ENCODE results near the gene CCDC148.
A peak's percentile ranks its signal among the peaks of the same experiment; 100 is the strongest.

The CCDC148 gene

GRCh38 chr2:158456309-158457066 is at the start of gene CCDC148, which contains the start of gene PKP4:
CCDC148 (minus strand) TSS chr2:158456753; CDS start chr2:158456439, 314 bp downstream.
PKP4 (plus strand) TSS chr2:158456952; CDS start chr2:158533185, 76,233 bp downstream.
- DNase-seq = peak; percentile 96
- in situ Hi-C loops (cut with HindIII; ENCODE audit: low pct_ligation_motif_present, low pct_unique_long_range_greater_than_20kb, low sequenced_read_pairs) = no loop called here

- in situ Hi-C loops (cut with HindIII; ENCODE audit: low pct_ligation_motif_present, low pct_unique_long_range_greater_than_20kb, low sequenced_read_pairs) = no loop called here
- no peak for DNase-seq
These were observed 48.9 kb upstream of the CCDC148 start for GRCh38 chr2:158505448-158505934.

GRCh38 chr2:158504088-158504487 is 47.5 kb upstream of the CCDC148 start:
- no peak for DNase-seq
- in situ Hi-C loops (cut with HindIII; ENCODE audit: low pct_ligation_motif_present, low pct_unique_long_range_greater_than_20kb, low sequenced_read_pairs) = no loop called here

GRCh38 chr2:158502974-158503373 is 46.4 kb upstream of the CCDC148 start:
- in situ Hi-C loops (cut with HindIII; ENCODE audit: low pct_ligation_motif_present, low pct_unique_long_range_greater_than_20kb, low sequenced_read_pairs) = no loop called here
- peak; percentile 51 for DNase-seq

- no peak for DNase-seq
- in situ Hi-C loops (cut with HindIII; ENCODE audit: low pct_ligation_motif_present, low pct_unique_long_range_greater_than_20kb, low sequenced_read_pairs) = no loop called here
These were observed 44.7 kb upstream of the CCDC148 start for GRCh38 chr2:158501301-158501700.

GRCh38 chr2:158500333-158500732 is 43.8 kb upstream of the CCDC148 start:
- in situ Hi-C loops (cut with HindIII; ENCODE audit: low pct_ligation_motif_present, low pct_unique_long_range_greater_than_20kb, low sequenced_read_pairs) = no loop called here
- DNase-seq = no peak

- in situ Hi-C loops (cut with HindIII; ENCODE audit: low pct_ligation_motif_present, low pct_unique_long_range_greater_than_20kb, low sequenced_read_pairs) = no loop called here
- no peak for DNase-seq
These were observed 42.8 kb upstream of the CCDC148 start for GRCh38 chr2:158499383-158499782.

- in situ Hi-C loops (cut with HindIII; ENCODE audit: low pct_ligation_motif_present, low pct_unique_long_range_greater_than_20kb, low sequenced_read_pairs) = no loop called here
- no peak for DNase-seq
These were observed 42.2 kb upstream of the CCDC148 start for GRCh38 chr2:158498749-158499136.

- in situ Hi-C loops (cut with HindIII; ENCODE audit: low pct_ligation_motif_present, low pct_unique_long_range_greater_than_20kb, low sequenced_read_pairs) = no loop called here
- DNase-seq = no peak
These were observed 41.6 kb upstream of the CCDC148 start for GRCh38 chr2:158498043-158498748.

- DNase-seq = peak; percentile 61
- in situ Hi-C loops (cut with HindIII; ENCODE audit: low pct_ligation_motif_present, low pct_unique_long_range_greater_than_20kb, low sequenced_read_pairs) = no loop called here
These were observed 40.9 kb upstream of the CCDC148 start for GRCh38 chr2:158497486-158497885.

- in situ Hi-C loops (cut with HindIII; ENCODE audit: low pct_ligation_motif_present, low pct_unique_long_range_greater_than_20kb, low sequenced_read_pairs) = no loop called here
- DNase-seq = no peak
These were observed 40.4 kb upstream of the CCDC148 start for GRCh38 chr2:158496986-158497385.

- in situ Hi-C loops (cut with HindIII; ENCODE audit: low pct_ligation_motif_present, low pct_unique_long_range_greater_than_20kb, low sequenced_read_pairs) = no loop called here
- DNase-seq = no peak
These were observed 38.6 kb upstream of the CCDC148 start for GRCh38 chr2:158495175-158495574.

- no peak for DNase-seq
- in situ Hi-C loops (cut with HindIII; ENCODE audit: low pct_ligation_motif_present, low pct_unique_long_range_greater_than_20kb, low sequenced_read_pairs) = no loop called here
These were observed 36.9 kb upstream of the CCDC148 start for GRCh38 chr2:158493458-158493857.

- no peak for DNase-seq
- in situ Hi-C loops (cut with HindIII; ENCODE audit: low pct_ligation_motif_present, low pct_unique_long_range_greater_than_20kb, low sequenced_read_pairs) = no loop called here
These were observed 34.5 kb upstream of the CCDC148 start for GRCh38 chr2:158491072-158491471.

GRCh38 chr2:158489366-158490112 is 33.0 kb upstream of the CCDC148 start:
- in situ Hi-C loops (cut with HindIII; ENCODE audit: low pct_ligation_motif_present, low pct_unique_long_range_greater_than_20kb, low sequenced_read_pairs) = no loop called here
- DNase-seq = no peak

- in situ Hi-C loops (cut with HindIII; ENCODE audit: low pct_ligation_motif_present, low pct_unique_long_range_greater_than_20kb, low sequenced_read_pairs) = no loop called here
- no peak for DNase-seq
These were observed 32.1 kb upstream of the CCDC148 start for GRCh38 chr2:158488442-158489216.

- no peak for DNase-seq
- in situ Hi-C loops (cut with HindIII; ENCODE audit: low pct_ligation_motif_present, low pct_unique_long_range_greater_than_20kb, low sequenced_read_pairs) = no loop called here
These were observed 30.9 kb upstream of the CCDC148 start for GRCh38 chr2:158487419-158487818.

- DNase-seq = no peak
- in situ Hi-C loops (cut with HindIII; ENCODE audit: low pct_ligation_motif_present, low pct_unique_long_range_greater_than_20kb, low sequenced_read_pairs) = no loop called here
These were observed 30.4 kb upstream of the CCDC148 start for GRCh38 chr2:158486970-158487325.
